HEK293 (cell line): ENCODE measurements around the gene DCC.

ENCODE experiments used
- CTCF ChIA-PET: fragments of 350-600 bp; formaldehyde crosslinking; extraction: SDS; loops from one replicate; lab custom pipeline; 2021; ENCODE audit warnings: antibody characterized with exemption; lab: Yijun Ruan, JAX
- POLR2A ChIA-PET: fragments of 300-600 bp; formaldehyde crosslinking; extraction: SDS; loops from one replicate; lab custom pipeline; 2020; ENCODE audit warnings: antibody characterized with exemption, inconsistent platforms; lab: Yijun Ruan, JAX
- H3K27ac ChIP-seq: fragments of 200-500 bp; sonication (Bioruptor generic); 2 replicates; pipeline ENCODE4 v1.5.1; 2014; ENCODE audit warnings: low read depth, low read length, control low read depth, inconsistent platforms; ENCODE audit errors: extremely low read depth
- H3K36me3 ChIP-seq, 2 experiments: fragments of 200-500 bp in 1 of 2; sonication (Bioruptor generic) in 1 of 2; 1 replicate in 1 of 2; 2 replicates in 1 of 2; pipeline ENCODE4 v1.5.1; 2014 to 2017; ENCODE audit warnings: inconsistent platforms in 2 of 2, low read length in 2 of 2; ENCODE audit not compliant: control insufficient read depth in 2 of 2, insufficient read depth in 1 of 2
- H3K4me1 ChIP-seq: fragments of 200-500 bp; sonication (Bioruptor generic); 2 replicates; pipeline ENCODE4 v1.5.1; 2014; ENCODE audit warnings: mild to moderate bottlenecking, low read length, inconsistent platforms; ENCODE audit not compliant: control insufficient read depth, insufficient read depth
- H3K4me3 ChIP-seq: 2 replicates; pipeline ENCODE4 v1.5.1; 2011; ENCODE audit warnings: low read depth, mild to moderate bottlenecking, control low read depth, low read length, moderate library complexity
- H3K9me3 ChIP-seq: fragments of 200-500 bp; sonication (Bioruptor generic); 2 replicates; pipeline ENCODE4 v1.5.1; 2014; ENCODE audit warnings: low read depth, low read length, inconsistent platforms; ENCODE audit not compliant: control insufficient read depth, insufficient read depth
- BCL6B ChIP-seq: fragments of 450-650 bp; formaldehyde crosslinking; IDR thresholded peaks from 2 replicates; pipeline ENCODE4 v1.5.1; 2017; ENCODE audit warnings: missing biosample characterization, missing genetic modification characterization
- GFI1B ChIP-seq: fragments of 450-650 bp; formaldehyde crosslinking; IDR thresholded peaks from 2 replicates; pipeline ENCODE4 v1.5.1; 2016; ENCODE audit warnings: missing biosample characterization, missing genetic modification characterization
- GLI2 ChIP-seq: fragments of 450-650 bp; formaldehyde crosslinking; IDR thresholded peaks from 2 replicates; pipeline ENCODE4; 2017; ENCODE audit warnings: missing biosample characterization, missing genetic modification characterization, low read depth, borderline replicate concordance
- HIC1 ChIP-seq: fragments of 450-650 bp; formaldehyde crosslinking; IDR thresholded peaks from 2 replicates; pipeline ENCODE4 v1.5.1; 2016; ENCODE audit warnings: missing biosample characterization, missing genetic modification characterization
- KLF17 ChIP-seq: fragments of 450-650 bp; formaldehyde crosslinking; IDR thresholded peaks from 2 replicates; pipeline ENCODE4 v1.5.1; 2016; ENCODE audit warnings: missing biosample characterization, missing genetic modification characterization
- MYNN ChIP-seq: fragments of 450-650 bp; formaldehyde crosslinking; IDR thresholded peaks from 2 replicates; pipeline ENCODE4 v1.5.1; 2016; ENCODE audit warnings: missing biosample characterization, missing genetic modification characterization, borderline replicate concordance
- PATZ1 ChIP-seq: fragments of 450-650 bp; formaldehyde crosslinking; IDR thresholded peaks from 2 replicates; pipeline ENCODE4 v1.5.1; 2016; ENCODE audit warnings: missing biosample characterization, missing genetic modification characterization
- YY1 ChIP-seq: fragments of 450-650 bp; formaldehyde crosslinking; IDR thresholded peaks from 2 replicates; pipeline ENCODE4 v1.5.1; 2018; ENCODE audit warnings: missing biosample characterization, missing genetic modification characterization
- ZNF132 ChIP-seq: fragments of 450-650 bp; formaldehyde crosslinking; IDR thresholded peaks from 2 replicates; pipeline ENCODE4 v1.5.1; 2017; ENCODE audit warnings: missing biosample characterization, missing genetic modification characterization, borderline replicate concordance
- ZNF133 ChIP-seq: fragments of 450-650 bp; formaldehyde crosslinking; IDR thresholded peaks from 2 replicates; pipeline ENCODE4 v1.5.1; 2016; ENCODE audit warnings: missing biosample characterization, missing genetic modification characterization
- ZNF146 ChIP-seq: fragments of 450-650 bp; formaldehyde crosslinking; IDR thresholded peaks from 2 replicates; pipeline ENCODE4 v1.5.1; 2016; ENCODE audit warnings: missing biosample characterization, missing genetic modification characterization
- ZNF221 ChIP-seq: fragments of 450-650 bp; formaldehyde crosslinking; IDR thresholded peaks from 2 replicates; pipeline ENCODE4 v1.5.1; 2017; ENCODE audit warnings: missing biosample characterization, missing genetic modification characterization, borderline replicate concordance
- ZNF239 ChIP-seq: fragments of 450-650 bp; formaldehyde crosslinking; IDR thresholded peaks from 2 replicates; pipeline ENCODE4 v1.5.1; 2016; ENCODE audit warnings: missing biosample characterization, missing genetic modification characterization
- ZNF292 ChIP-seq: fragments of 450-650 bp; formaldehyde crosslinking; IDR thresholded peaks from 2 replicates; pipeline ENCODE4 v1.5.1; 2016; ENCODE audit warnings: low read depth, missing biosample characterization, missing genetic modification characterization, borderline replicate concordance
- ZNF366 ChIP-seq: fragments of 450-650 bp; formaldehyde crosslinking; conservative IDR thresholded peaks from 2 replicates; pipeline ENCODE4 v1.5.1; 2016; ENCODE audit warnings: missing biosample characterization, missing genetic modification characterization
- ZNF37A ChIP-seq: fragments of 450-650 bp; IDR thresholded peaks from 2 replicates; pipeline ENCODE4 v1.5.1; 2018; ENCODE audit warnings: missing biosample characterization, missing genetic modification characterization
- ZNF398 ChIP-seq: fragments of 450-650 bp; formaldehyde crosslinking; IDR thresholded peaks from 2 replicates; pipeline ENCODE4 v1.5.1; 2017; ENCODE audit warnings: missing biosample characterization, missing genetic modification characterization
- ZNF510 ChIP-seq: fragments of 450-650 bp; formaldehyde crosslinking; IDR thresholded peaks from 2 replicates; pipeline ENCODE4 v1.5.1; 2018; ENCODE audit warnings: mild to moderate bottlenecking, missing genetic modification characterization, missing biosample characterization; ENCODE audit not compliant: insufficient replicate concordance
- ZNF514 ChIP-seq: fragments of 450-650 bp; formaldehyde crosslinking; IDR thresholded peaks from 2 replicates; pipeline ENCODE4 v1.5.1; 2016; ENCODE audit warnings: missing biosample characterization, missing genetic modification characterization
- ZNF544 ChIP-seq: fragments of 450-650 bp; formaldehyde crosslinking; IDR thresholded peaks from 2 replicates; pipeline ENCODE4 v1.5.0; 2017; ENCODE audit warnings: missing biosample characterization, missing genetic modification characterization
- ZSCAN16 ChIP-seq: fragments of 450-650 bp; formaldehyde crosslinking; IDR thresholded peaks from 2 replicates; pipeline ENCODE4 v1.5.1; 2016; ENCODE audit warnings: missing biosample characterization, missing genetic modification characterization

DCC gene

GRCh38 chr18:53126210-53126609 lies 786.2 kb downstream of the DCC start:
- H3K4me1 ChIP-seq, result no peaks in the 10 kb centered on the region
- no peaks in the 10 kb centered on the region for H3K36me3 ChIP-seq
- no peak overlapping the region for H3K27ac ChIP-seq
- CTCF ChIA-PET, result no interaction called here
- POLR2A ChIA-PET, result interaction anchor here (0.6 kb wide), 1 partner anchor 34 kb away, joined by 3 read pairs; no protein-coding TSS in a partner anchor
- no peaks in the 10 kb centered on the region for H3K9me3 ChIP-seq
- no peak overlapping the region for H3K4me3 ChIP-seq
- TF ChIP-seq ZNF221 (tag by site-specific recombination) (no peak), MYNN (tag by site-specific recombination) (no peak), ZNF133 (tag by site-specific recombination) (no peak), KLF17 (tag by site-specific recombination) (no peak), ZNF132 (tag by site-specific recombination) (no peak), YY1 (tag by site-specific recombination) (no peak), ZNF366 (tag by site-specific recombination) (no peak), GLI2 (tag by site-specific recombination) (no peak), ZNF239 (tag by site-specific recombination) (no peak), ZNF146 (tag by site-specific recombination) (no peak), HIC1 (tag by site-specific recombination) (no peak), ZNF37A (tag by site-specific recombination) (no peak), ZNF514 (tag by site-specific recombination) (no peak), BCL6B (no peak), PATZ1 (tag by site-specific recombination) (no peak), ZSCAN16 (tag by site-specific recombination) (no peak)
- TF ChIP-seq, all 188 proteins: peak for 0

GRCh38 chr18:53131001-53131400 lies 791.0 kb downstream of the DCC start:
- CTCF ChIA-PET, result no interaction called here
- POLR2A ChIA-PET, result no interaction called here
- Histone ChIP-seq H3K9me3 (no peaks in the 10 kb centered on the region), H3K27ac (no peak overlapping the region), H3K4me1 (no peaks in the 10 kb centered on the region), H3K36me3 (no peaks in the 10 kb centered on the region), H3K4me3 (no peak overlapping the region)
- TF ChIP-seq ZNF398 (tag by site-specific recombination), result no peak
- TF ChIP-seq GFI1B (tag by site-specific recombination), result no peak
- TF ChIP-seq ZNF544 (tag by site-specific recombination), result no peak
- TF ChIP-seq PATZ1 (tag by site-specific recombination), result no peak
- TF ChIP-seq ZNF510, result no peak
- TF ChIP-seq ZNF292, result no peak
